ENCODE measurements around the gene FHIP1B.

- TF ChIP-seq CTCF (optimal IDR thresholded peaks at IDR 0.05 in 1 of 3, IDR thresholded peaks at IDR 0.05 in 1 of 3, conservative IDR thresholded peaks at IDR 0.05 in 1 of 3; ENCODE audit: extremely low read depth in 1 of 3, insufficient read depth in 2 of 3, low read length in 3 of 3), result no peak
- TF ChIP-seq EZH2 (IDR thresholded peaks at IDR 0.05; ENCODE audit: low read length), result no peak
Observed at GRCh38 chr11:6248248-6248647, 13.8 kb upstream of the FHIP1B start.

Data from keratinocyte (primary cell).